ENCODE data around the gene TGM2.

TGM2 gene

DNA sequence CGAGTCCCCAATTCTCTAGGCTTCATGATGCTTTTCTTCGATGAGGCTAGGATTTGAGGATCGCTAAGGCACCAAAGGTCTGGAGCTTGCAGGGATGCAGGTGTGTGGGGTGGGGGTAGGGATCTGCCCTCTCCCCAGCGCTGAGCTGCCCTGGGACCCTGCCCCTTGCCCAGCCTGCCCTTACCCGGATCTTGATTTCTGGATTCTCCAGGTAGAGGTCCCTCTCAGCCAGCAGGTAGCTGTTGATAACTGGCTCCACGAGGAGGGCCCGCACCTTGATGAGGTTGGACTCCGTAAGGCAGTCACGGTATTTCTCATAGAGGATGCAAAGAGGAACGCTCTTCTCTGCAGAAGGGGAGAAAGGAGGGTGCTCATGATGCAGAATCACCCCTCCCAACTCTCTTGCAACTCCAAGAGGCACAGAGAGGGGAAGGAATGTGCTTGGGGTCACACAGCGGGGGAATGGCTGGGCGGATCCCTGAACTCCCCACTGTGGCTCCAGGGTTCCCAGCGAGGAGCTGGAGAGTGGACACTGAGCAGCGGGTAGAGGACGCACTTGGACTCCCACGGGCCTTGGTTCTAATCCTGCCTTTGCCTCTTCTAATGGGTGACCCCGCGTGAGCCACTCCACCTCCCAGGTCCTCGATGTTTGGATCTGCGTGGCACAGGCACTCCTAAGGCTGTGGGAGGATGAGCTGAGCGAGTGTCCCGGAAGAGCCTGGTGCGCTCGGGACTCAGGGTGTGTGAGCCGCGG is 32.7 kb downstream of the TGM2 start:
- no peak for DNase-seq (ENCODE audit: low read depth)

DNA sequence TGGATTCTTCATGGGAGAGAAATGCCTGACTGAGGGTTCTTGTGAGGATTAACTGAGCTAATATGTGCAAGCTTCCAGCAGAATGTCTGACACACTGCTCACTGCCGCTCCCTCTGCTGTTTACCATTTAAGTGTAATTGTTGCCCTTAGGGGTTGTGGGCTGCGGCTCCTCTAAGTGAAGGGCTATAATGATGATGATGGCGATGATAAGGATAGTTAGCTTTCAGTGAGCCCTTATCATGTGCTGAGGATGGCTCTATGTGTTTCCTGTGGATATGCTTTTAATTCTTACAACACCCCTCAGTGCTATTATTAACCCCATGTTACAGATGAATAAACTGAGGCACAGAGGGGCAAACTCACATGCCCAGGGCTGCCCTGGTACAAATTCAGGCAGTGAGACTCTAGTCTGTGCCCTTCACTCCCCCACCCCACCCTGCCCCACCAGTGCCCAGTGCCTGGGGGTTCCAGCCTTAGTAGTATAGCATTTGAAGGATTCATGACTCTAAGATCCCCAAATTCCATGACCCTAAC is 33.4 kb downstream of the TGM2 start:
- no peak for DNase-seq (ENCODE audit: low read depth)

DNA sequence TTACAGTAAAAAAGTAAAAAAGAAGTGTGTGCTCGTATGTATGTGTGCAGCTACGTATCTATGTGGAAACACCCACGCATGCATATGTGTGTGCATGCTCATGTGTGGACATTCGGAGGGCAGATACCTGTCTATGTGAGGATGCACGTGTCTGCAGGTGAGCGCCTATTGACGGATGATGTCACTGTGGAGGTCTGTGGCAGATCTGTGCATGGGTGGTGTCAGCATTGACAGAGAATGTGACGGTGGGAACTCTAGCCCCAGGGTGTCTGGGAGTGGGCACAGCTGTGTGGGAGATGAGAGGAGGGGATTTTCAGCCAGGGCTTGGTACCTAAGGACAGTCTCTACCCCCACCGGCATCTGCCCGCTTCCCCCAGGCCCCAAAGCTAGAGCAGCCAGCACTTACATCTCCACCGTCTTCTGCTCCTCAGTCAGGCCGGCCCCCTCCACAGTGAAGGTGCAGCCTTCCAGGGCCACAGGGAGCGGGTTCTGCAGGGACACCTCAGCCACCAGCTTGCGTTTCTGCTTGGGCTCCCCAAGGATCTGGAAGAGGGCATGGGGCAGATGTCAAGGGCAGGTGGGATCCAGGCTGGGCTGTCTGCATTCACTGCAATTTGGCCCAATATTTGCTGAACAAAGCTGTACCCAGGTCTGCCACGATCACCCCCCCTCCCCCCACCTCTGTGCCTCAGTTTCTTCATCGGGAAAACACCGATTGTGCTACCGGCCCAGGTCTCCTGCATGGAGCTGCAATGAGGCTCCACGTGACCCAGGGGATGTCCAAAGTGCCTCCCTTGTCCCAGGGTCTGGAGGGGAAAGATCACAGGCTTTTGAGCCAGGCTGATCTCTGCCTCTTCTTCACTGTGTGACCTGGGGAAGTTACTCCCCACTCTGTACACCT is 34.1 kb downstream of the TGM2 start:
- no peak for DNase-seq (ENCODE audit: low read depth)

DNA sequence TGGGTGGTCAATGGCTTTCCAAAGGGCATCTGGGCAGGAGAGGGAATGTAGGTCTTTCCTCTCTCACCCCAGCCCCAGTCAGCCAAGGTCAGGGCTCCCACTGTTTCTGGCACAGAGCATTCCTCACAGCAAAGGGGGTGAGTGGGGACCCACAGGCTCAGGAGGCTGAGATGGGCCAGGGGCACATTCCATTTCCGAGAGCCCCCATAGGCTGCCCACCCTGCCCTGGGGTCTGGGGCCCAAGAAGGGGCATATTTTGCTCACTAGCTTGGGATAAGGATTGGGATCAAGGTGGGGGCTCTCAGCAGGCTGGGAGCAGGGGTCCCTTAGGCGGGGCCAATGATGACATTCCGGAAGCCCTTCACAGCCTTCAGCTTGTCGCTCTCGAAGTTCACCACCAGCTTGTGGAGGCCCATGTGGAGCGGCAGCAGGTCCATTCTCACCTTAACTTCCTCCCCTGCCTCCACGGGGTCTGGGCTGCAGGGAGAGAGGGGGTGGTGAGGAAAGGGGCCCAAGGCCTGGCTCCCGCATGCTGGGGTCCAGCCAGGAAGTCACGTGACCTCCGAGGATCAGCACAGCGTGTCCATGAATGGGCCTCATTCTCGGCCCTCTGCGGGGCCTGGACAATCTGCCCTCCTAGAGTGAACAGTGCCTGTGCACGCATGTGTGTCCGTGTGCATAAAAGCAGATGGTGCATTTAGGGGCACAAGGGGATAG is 35.0 kb downstream of the TGM2 start:
- DNase-seq (ENCODE audit: low read depth): no peak

DNA sequence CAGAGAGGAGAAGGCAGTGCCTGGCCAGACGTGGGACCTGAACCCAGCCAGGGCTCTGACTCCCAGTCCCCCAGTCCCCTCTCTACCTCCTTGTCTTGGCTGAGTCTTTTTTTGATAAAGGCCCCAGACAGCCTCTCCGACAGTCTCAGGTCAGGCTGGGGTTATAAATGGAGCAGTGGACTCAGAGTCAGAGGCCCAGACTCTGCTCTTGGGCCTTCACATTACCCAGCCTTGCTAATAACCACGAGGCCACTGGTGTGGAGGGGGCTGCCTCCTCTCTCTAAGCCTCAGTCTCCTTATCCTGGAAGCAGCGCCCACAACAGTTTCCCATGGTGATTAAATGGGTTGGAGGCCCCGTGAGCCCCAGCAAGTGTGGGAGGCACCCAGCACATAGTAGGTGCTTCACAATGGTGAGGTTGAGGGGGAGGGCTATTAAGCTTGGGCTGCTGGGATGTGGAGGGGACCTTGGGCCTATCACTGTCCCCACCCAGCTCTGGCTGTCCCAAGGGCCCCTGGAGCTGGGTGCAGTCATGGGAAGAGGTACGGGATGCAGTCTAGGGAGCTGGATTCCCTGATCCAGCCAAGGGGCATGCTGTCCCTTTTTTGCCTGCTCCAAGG is 35.7 kb downstream of the TGM2 start:
- DNase-seq (ENCODE audit: low read depth): no peak

DNA sequence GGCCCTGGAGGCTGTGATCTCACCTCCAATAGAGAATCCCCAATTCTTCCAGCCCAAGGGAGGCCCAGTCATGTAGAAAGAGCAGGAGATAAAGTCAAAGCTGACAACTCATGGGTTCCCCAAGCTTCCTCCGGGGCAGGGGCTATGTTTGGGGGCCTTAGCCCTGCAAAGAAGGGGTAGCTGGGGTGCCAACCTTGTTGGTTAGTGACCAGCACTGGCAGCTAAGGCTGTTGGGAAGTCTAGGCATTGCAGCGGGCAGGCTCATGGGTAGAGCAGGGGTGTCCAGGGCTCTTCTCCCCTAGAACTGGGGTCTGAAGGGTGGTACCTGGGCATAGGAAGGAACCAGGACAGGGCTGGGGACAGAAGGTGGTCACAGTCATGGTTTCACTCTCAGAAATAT is 36.4 kb downstream of the TGM2 start:
- no peak for DNase-seq (ENCODE audit: low read depth)

DNA sequence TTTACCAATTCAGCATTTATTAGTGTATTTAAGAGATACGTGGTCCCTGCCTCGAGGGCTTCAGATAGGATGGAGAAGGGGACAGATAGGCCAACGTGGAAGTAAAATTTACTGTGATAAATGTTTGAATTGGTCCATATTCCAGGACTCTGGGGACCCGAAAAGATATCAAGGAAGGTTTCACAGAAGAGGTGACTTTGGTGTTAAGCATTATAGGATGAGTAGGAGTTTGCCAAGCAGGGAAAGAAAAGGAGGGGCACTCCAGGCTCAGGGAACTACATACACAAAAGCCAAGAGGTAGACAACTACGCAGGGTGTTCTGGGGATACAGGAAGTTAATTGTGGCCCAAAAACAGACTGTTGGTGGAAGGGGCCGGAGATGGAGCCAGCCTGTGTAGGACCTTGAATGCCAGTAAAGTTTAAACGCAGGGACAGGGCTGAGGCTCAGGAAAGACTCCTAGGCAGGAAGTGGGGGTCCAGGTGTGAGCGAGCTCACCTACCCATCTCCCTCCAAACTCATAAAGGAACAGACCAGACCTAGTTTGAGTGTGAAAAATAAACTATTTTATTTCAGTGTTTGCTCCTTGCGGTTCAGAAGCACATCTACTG is 37.0 kb downstream of the TGM2 start:
- no peak for DNase-seq (ENCODE audit: low read depth)

DNA sequence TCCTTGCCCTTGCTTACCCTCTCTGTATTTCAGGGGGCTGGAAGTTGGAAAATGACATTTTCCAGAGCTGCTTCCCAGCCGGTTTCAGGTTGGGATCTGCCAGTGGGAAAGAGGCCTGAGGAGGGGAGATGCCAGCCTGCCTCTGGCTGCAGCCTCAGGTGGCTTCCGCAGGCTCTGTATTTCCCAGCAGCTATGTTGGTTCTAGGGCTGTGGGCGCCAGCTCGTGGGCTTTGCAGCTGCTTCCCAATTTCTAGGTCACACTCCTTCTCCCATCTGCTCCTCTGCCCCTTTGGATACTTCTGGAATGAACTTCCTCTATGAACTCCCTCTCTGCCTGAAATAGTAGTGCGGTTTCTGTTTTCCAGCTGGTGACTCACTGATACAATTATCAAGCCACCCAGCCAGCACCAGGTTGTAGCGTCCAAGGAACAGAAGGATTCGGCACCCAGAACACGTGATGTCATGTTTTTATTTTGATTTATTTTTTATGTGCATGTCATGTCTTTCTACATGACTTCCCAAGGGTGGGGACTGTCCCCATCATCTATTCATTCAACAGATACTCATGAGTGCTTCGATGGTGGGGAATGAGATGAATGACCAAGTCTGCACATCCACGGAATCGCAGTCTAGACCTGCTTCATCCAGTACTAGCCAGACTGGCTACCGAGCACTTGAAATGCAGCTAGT is 38.0 kb downstream of the TGM2 start:
- DNase-seq (ENCODE audit: low read depth): no peak

DNA sequence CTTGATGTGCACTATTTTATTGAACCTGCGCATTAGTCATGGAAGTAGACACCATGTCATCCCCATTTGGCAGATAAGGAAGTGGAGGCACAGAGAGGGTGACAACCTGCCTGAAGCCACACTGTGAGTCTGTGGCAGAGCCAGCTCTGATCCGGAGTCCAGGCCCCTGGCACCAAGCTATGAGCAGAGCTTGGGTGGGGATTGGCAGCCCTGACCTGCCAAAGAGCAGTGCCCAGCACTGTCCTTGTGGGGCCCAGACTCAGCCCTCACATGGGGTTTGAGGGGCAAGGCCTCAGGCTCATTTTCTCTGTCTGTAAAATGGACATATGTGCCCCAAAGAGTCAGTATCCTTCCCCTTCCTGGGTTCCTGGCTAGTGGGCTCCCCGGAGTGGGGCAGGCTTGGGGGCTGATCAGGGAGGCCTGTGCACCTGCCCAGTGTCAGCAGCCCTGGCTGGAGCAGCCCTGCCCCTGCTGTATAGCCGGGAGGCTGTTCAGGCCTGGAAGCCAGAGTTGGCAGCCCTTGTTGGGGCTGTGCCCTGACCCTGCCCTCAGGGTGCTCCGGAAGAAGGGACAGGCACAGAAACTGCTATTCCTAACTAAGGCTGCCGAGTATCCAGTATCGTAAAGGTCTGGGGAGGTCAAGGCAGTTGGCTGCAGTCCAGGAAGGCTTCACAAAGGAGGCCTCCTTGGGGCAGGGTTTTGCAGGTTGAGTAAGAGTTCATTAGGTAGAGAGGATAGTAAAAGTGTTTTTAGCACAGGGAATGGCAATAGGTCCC is 38.7 kb downstream of the TGM2 start:
- DNase-seq (ENCODE audit: low read depth): no peak

DNA sequence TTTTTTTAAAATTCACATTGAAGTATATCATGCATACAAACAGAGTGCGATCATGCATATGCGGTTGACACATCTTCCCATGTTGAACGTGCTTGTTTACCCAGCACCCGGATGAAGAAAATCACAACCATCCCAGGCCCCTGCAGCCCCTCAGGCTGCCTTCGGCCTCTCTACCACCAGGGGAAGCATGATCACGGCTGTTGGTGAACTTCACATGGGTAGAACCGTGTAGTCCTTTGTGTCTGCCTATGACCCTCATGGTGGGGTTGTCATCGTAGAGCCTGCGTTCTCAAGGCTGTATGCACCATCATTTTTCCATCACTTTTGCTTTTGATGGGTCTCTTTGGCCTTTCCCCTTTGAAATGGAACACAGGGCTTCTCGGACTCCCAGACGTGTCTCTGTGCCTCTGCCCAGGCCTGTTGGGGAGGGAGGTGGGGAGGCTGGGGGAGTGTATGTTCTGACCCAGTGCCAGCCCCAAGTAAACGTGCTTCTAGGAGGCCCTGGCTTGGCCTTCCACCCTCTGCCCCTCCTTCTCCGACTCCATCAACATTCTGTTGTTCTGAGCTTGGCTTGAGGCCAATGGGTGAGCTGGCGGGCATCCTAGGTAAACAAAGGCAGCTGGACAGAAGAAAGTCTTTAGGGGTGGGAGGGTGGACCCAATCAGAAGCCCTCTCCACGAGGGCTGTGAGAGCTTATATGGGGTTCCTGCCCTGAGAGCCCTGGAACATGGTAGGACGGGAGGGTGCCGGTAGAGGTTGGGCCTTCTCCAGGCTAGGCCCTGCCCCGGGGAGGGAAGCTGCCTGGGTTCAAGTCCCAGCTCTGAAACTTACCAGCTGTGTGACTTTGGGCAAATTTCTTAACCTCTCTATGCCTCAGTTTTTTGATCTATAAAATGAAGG is 39.7 kb downstream of the TGM2 start:
- no peak for DNase-seq (ENCODE audit: low read depth)

DNA sequence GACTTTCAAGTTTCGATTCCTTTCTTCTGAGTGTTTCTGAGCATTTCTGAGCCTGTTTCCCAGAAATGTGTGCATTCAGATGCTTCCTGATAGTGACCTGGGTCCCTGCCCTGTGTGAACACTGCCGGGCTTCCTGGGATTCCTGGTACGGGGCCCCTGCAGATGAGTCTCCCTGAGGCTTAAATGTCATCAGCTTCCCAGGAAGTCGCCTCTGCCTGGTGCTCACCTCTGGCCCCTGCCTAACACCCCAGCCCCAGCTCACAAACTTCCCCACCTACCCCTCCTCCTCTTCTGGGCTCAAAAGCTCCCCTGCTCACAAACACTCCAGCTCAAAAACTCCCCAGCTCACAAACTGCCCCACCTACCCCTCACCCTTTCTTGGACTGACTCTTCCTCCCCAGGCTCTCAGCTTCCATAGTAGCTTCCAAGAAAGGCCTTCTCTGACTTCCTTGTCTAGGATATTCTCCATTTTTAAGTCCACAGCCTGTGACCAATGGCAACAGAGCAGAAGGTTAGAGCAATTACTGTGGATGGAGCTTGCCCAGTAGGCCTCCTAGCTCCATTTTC is 42.0 kb downstream of the TGM2 start:
- DNase-seq (ENCODE audit: low read depth): no peak

DNA sequence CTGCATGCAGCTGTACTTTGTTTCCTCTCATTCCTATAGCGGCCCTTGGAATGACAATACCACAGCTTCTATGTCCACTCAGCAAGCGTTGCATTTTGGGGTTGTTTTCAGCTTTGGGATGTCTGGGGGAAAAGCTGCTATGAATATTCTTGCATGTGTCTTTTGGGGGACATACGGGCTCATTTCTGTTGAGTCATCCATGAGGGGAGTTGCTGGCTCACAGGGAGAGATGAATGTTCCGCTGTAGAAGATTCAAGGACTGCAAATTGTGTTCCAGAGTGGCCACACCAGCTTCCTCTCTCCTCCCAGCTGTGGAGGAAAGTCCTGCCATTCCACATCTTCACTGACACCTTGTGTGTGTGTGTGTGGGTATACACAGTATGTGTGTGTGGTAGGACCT is 43.3 kb downstream of the TGM2 start:
- DNase-seq (ENCODE audit: low read depth): no peak

DNA sequence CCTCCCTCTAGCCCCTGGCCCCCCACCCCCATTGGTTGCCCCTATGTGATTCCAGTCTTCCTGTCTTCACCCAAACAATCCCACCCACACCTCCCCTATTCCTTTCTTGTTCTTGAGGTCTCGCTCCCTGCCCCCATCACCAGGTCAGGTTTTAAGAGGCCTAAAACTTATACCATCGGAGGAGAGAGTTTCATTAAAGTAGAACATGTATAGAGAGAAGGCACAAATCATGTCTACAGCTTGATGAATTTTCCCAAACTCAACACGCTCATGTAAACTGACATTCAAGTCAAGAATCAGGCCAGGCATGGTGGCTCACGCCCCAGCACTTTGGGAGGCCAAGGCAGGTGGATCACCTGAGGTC is 44.5 kb downstream of the TGM2 start:
- DNase-seq (ENCODE audit: low read depth): no peak

DNA sequence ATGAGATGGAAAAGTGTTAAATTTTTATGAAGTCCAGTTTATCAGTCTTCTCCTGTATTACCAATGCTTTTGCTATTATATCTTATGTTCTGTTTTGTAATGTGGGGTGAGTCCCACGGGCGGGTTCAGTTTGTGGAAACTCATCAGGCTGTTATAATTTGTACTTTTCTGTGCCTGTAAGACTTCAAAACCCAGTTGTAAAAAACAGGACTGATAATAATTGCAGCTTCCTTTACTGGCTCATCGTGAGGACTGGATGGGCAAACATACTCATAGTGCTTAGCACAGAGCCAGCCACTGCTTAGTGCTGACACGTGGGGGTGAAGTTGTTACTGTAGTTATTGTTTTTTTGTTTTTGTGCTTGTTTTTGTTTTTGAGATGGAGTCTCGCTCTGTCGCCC is 45.6 kb downstream of the TGM2 start:
- no peak for DNase-seq (ENCODE audit: low read depth)

DNA sequence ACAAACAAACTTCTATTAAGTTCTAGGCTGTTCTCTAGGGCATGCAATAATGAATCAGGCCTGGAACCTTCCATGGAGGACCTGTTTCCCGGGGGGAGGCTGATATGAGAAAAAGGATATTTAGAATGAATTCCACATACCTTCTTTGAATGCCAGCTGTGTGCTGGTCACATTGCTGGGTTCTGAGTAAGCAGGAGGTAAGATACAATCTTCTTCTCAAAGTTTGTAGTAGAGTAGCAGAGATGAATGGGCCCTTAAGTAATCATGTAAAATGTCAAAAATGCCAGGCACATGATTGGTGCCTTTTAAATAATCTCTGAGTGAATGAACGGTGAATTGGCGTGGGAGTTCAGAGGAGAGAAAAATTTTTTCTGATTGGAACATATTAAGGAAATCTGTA is 47.4 kb downstream of the TGM2 start:
- DNase-seq (ENCODE audit: low read depth): no peak

DNA sequence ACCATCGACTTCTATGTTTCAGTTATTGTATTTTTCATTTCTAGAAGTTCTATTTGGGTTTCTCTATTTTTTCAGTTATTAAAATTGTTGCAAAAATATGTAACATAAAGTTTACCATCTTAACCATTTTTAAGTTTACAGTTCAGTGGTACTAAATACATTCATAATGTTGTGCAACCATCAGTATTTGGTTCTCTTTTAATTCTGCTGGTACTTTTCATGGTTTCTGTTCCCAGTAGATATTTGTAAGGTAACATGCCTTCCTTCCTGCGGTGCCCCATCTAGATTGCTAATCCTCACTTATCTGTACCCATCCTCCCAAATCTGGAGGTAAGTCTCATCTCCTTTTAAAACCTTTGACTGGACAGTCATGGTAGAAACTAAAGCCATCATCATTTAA is 47.9 kb downstream of the TGM2 start:
- DNase-seq (ENCODE audit: low read depth): no peak

DNA sequence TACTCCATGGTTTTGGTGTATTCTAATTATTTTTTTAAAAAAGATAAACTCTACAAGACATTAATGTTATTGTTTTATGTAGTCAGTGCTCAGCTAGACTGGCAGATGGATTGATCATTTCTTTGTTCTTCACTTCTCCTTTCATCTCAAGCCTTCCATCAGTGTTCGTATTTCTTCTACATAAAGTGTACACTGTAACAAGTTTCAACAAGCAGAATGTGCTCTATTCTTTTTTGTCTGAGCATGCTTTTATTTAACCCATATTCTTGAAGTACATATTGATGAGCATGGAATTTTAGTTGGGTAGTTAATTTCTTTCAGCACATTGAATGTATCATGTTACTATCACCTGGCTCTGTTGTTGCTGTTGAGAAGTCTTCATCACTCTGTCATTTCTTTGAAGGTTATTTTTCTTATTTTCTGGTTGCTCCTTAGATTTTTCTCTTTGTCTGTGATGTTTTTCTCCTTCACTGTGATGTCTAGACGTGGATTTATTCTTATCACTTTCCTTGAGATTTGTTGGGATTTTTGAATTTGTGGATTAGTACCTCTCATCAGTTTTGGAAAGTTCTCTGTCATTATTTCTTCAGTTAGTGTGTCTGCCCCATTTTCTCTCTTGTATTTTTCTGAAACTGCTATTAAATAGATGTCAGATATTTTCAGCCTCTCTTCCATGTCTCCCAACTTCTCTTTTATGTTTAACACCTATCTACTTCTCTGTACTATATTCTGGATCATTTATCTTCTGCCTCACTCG is 48.5 kb downstream of the TGM2 start:
- no peak for DNase-seq (ENCODE audit: low read depth)

DNA sequence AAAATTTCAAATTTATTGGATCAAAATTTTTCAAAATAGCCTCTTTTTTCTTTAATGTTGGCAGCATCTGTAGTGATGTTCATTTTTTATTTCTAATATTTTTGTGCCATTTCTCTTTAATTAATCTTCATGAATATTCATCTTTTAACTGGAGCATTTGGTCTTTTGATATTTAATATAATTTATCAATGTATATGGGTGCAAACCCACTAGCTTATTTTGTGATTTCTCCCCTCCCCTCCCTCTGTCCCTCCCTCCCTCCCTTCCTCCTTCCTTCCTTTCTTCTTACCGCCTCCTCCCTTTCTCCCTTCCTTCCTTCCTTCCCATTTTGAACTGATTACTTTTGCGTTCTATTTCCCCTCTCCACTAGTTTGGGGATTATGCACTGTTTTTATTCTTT is 49.2 kb downstream of the TGM2 start:
- DNase-seq (ENCODE audit: low read depth): no peak

Data from activated T-helper 9 cell treated with anti-CD3 and anti-CD28 coated beads, Interleukin-2, amount 50 U/mL, for 16 hours (primary cell).